Cerebellar cortex (tissue), 1 donor: ENCODE data around the gene IL6R.

Experiments used
- DNase-seq: peaks from one replicate; pipeline ENCODE4 v3.0.0-alpha.2; 2015; ENCODE audit warnings: low spot score

IL6R gene

DNA sequence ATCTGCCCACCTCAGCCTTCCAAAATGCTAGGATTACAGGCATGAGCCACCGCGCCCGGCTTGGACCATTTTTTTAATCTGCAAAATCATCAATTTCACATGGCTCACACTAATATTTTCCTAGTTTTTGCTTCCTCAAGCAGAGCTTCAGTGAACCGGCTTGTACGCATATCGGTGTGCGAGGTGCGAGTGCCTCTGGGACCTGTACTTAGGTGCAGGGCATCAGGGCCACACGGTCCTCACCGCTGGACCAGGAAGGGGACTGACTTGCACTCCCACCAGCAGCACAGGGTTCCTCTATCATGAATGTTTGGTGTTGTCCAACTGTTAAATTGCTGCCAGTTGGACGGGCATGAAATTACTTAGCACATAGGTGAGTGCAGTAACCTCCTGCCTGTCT, 112.5 kb downstream of the IL6R start:
- no peak for DNase-seq
